NCI-H2081 treated with DMSO at 0.1 percent for 48 hours (cell line): Measurements from ENCODE around the gene HSPA12A.

Experiments used
- DNase-seq: peaks from one replicate; lab custom pipeline; 2025; lab: John Stamatoyannopoulos, UW

HSPA12A gene

DNA sequence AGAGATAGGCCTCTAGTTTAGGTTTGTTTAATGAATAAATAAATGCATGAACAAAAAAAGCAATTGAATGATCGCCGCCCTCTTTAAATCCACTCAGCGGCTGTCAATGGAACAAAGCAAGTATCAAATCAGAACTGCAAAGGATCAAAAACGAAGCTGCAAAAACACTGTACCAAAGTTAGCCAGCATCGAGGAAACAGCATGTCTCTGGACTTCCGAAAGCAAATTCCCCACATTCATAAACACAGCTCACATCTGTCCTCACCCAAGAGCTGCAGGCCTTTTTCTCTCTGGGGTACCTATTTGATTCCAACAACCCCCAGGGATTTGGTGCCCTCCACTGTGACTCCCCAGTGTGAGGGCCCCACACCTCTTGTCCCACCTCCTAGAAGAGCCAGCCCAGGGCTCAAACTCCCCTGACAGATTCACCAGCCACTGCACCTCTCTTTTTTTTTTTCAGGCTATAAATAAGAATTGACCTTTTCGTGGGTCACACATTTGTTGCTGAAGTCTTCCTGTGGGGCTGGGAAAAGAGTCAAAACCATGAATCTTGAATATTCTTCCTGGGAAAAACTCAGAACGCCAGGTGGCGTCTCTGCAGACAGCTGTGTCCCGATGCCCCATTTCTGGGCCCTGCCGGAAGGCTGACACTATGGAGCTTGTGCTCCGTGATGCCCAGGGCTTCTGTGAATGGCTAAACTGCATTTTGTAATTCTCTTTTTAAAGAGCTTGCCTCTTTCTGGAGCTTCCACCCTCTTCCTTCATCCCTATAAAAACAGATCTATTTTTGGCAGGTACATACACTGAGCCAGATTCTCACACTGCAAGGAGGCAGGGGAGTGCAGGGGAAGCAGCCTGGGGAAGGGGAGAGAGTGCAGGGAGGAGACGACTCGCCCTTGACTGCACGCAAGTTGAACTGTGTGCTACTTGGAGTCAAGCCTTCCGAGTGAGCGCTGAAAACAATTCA, 51.7 kb downstream of the HSPA12A start:
- no peak for DNase-seq

GRCh38 chr10:116689744-116690143, 52.6 kb downstream of the HSPA12A start:
- DNase-seq, result no peak

DNA sequence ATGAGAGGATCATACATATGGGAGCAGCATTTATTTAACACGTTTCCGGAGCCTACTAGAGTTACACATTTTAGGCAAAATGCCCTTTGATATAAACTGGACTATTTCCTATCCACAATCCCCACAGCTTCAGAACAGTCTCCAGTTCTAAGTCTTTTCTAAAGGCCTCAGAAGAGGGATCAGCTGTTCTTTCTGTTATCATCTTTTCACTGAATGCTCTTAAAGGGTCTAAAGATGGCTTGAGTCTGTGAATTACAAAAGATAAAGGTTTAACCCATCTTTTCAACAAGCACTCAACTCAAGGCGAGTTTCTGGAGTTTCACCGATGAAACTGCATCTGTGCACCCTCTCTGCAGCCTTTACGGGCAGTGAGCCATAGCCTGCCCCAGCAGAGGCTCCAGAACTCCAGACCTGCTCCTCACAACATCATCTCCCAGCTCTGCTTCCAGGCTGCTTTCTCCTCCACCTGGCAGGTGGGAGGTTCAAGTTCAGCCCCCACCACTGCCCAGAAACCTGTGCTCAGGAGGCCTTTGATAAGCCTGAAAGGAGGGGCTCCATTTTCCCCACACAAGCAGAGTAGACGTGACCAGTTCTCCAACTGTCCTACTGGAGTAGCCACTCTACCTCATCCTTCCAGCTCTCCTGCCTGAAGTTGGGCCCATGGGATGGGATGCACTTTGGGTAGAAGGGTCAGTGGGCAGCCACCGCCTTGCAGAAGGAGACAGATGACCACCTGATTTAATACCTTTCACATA, 53.4 kb downstream of the HSPA12A start:
- no peak for DNase-seq

GRCh38 chr10:116688241-116688711, 54.1 kb downstream of the HSPA12A start:
- no peak for DNase-seq

- DNase-seq, result no peak
Observed at GRCh38 chr10:116687633-116688032, 54.7 kb downstream of the HSPA12A start.

DNA sequence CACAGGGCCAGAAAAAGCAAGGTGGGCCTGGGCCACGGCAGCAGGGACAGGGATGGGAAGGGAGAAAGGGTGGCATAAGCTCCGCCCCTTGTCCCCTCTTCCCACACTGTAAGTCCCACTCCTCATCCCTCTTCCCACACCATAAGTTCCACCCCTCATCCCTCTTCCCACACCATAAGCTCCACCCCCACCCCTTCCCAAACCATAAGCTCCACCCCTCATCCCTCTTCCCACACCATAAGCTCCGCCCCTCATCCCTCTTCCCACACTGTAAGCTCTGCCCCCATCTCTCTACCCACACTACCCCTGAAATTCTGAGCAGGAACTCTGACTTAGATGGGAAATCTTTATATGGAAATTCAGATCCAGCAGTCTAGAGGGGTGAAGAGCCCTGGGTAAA, 55.7 kb downstream of the HSPA12A start:
- DNase-seq, result no peak

- no peak for DNase-seq
Observed at GRCh38 chr10:116685807-116686206, 56.6 kb downstream of the HSPA12A start.

DNA sequence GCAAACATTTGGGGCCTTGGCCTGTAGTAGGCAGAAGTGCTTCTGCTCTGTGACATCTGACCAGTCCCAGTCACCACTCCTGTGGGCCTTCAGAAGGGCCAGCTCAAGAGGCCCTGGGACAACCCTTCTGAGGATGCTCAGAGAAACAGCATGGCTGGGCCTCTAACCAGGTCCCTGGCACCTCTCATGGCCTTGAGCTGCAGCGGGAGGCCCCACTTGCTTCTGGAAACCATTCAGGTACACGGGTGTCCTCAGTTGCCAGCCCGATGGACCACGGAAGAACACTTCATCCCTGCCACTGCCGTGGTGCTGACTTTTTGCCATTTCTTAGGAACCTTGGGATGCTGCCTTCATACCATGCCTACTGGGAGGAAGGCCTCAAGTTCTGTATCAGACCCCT, 57.6 kb downstream of the HSPA12A start:
- DNase-seq, result no peak

DNA sequence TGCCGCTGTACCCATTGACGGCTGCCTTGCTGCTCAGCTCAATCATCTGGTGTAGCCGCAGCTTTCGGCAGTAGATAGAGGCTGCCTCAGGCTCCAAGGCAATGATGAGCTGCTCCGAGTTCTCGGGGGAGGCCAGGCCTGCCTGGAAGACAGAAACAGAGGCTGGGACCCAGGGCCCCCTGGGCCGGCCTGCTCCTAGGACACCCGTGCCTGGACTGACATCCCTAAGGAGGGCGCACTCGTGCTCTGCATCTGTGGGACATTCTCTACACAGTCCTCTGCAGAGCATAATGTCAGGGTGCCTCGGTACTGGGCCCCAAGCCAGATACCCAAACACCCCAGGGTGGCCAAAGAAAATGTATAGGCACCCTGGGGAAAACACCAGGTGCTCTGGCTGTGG, 58.5 kb downstream of the HSPA12A start:
- DNase-seq, result no peak

DNA sequence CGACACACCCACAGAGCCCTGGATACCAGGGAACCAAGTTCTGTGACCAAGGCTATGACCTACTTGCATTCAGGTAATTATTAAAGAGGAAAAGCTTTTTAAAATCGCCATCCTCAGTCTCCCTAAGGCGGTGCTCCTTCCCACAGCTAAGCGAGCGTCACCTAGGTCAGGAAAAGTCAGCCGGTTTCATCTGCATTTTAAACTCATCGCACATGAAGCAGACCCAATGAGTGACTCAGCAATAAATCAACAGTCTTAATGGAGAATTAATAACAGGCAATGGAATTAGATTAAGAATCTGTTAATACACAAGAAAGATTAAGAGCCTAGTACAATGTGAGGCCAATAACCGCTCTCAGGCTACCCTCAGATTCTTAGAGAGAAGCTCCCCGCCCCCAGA, 59.2 kb downstream of the HSPA12A start:
- DNase-seq, result no peak

DNA sequence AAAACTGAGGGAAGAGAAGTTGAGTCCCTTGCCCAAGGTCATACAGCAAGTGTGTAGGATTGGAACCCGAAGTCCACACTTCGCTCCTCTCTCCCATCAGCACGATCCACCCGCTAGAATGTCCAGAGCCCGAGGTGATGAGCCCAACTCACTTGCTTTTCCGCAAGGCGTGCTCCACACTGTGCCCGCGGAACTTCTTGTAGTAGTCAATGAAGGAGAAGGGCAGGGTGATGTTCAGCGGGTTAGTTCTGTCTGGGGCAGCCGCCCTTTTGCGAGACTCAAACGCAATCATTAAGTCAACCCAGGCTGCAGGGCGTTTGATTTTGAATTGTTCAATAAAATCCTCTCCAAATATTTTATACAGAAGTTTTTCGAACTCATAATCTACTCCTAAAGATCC, 63.0 kb downstream of the HSPA12A start:
- DNase-seq, result no peak

DNA sequence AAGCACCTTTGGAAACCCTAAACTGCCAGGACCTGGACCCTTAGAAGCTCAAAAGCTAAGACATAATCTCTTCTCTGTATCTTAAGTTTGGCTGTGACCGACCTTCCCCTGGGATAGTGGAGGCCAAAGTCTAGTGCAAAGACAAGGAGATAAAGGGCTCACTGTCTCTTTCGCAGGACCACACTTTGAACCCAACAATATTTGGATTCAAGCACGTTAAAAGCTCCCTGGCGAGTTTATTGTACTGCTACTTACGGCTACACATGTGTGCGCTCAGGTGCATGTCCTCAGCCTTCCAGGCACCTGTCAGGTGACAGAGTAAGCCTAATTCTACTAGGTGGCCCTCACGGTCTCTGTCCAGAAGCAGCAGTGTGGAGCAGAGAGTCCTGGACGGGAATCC, 65.7 kb downstream of the HSPA12A start:
- no peak for DNase-seq

- DNase-seq, result no peak
Observed at GRCh38 chr10:116676118-116676517, 66.2 kb downstream of the HSPA12A start.

DNA sequence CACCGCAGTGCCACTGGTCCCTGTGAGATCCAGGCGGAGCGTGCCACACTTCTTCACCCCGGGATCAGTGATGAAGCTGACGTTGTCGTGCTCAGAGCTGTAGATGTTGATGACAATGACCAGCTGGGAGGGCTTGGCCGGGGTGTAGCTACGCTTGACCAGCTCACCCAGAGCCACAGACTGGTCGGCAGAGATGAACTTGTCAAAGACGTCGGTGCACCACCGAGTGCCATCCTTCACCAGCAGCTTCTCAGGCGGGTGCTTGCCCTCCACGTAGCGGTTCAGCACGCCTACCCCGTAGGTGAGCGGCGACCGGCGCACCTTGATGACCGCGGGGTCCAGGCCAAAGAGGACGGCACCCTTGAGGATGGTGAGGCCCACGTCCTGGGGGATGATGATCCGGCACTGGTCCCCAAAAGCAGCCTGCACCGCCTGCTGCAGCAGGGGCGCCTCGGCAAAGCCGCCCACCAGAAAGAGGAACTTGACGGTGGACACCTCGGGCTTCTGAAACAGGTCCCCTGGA, 67.4 kb downstream of the HSPA12A start:
- DNase-seq, result no peak

DNA sequence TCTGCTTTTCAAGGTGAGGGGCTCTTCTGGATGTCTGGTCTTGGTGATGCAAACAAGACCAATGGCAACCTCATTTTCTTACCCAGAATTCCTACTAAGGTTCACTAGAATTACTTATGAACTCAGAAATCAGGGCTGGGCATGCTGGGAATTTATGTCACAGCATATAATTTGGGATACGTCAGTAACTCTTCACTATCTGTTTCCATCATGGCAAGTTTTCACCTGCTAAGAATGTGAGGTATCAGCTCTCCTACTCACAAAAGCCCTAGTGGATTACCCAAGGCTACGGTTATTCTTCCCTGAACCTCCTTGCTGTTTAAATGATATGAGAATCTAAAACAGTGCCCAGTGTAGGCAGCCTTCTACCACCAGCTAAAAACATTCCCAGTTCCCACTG, 68.5 kb downstream of the HSPA12A start:
- no peak for DNase-seq

DNA sequence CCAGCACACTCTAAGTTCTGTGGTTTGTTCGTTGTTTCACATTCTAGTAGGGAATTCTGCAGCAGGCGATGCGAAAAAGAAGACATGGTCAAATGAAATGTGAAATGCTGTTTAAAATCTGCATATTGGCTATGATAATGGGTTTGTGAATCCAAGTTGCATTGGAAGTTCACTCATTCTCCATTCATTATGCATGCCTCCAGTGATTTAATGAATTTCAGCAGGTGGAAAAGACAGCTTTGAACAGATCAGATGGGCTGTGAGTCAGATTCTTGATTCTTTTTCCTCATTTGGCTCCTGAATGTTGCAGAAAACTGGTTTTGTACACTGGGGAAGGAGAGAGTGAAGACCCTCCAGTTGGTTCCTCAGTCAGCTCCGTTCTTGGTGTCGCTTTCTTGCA, 69.5 kb downstream of the HSPA12A start:
- DNase-seq, result no peak

DNA sequence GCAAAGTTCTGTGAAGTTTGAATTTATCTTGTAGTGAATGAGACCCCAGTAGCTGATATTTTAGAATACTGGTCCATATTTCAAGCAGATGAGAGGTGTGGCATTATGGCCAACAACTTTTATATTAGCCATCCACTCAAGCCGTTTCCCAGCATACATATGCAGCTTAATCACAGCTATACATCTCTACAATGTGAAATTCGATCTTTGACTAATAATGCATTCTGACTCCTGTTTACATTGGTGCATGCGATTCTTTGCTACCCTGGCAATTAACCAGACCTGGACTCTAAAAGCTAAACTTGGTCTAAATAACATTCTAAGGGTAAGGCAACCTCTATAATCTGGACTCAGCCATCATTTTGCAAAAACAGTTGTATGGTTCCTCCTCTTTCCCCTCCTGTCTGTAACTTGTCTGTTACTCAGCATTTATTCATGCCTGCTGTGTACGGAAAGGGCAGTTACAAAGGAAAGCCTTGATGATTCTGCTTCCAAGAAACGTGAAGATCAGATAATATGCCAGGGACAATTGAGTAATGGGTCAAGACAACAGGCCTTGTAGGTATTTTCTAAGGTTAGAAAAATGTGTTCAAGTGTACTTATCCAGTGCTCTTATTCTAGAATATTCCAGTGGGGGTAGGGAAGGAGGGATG, 71.0 kb downstream of the HSPA12A start:
- no peak for DNase-seq

DNA sequence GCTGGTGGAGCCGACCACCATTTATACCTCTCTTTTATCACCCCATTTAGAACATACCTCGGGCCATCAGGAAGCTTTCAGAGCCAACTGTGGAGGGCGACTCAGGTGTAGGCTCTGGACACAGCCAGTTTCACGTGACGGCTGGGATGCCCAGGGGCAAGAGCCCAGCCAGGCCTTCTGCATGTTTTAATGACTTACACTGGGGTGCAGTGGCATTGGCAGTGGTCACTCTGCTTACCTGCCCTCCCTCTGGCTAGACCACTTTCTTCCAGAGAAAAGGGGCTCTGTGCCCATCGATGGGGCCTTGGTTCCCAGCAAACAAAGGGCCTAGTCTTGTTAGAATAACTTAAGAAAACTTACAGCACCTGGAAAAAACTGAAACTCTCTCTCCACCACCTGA, 71.7 kb downstream of the HSPA12A start:
- DNase-seq, result no peak

- DNase-seq, result no peak
Observed at GRCh38 chr10:116669832-116670644, 72.3 kb downstream of the HSPA12A start.

DNA sequence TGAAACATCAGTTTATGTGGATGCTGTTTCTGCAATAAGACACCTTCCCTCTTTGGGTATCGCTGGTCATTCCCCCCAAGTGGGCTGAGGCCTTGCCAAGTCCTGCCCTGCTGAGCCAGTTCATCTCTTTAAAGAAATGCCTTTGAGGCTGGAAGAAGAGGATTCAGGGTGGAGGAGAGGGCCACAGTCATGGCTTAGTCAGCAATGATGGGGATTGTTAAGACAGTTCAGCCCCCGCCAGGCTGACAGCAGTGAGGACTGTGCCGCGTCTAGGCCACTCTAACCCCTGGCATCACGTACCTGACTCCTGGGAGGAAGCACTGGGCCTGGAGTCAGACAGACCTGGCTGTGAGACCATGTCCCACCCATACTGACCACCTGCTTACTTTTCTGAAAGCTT, 73.3 kb downstream of the HSPA12A start:
- DNase-seq, result no peak

GRCh38 chr10:116668446-116668845, 73.9 kb downstream of the HSPA12A start:
- DNase-seq, result no peak
